K562 (cell line): ENCODE data around the gene UBE2V1. TPM values are rescaled to one million over a fixed set of nuclear protein-coding genes. Genes with fewer than 3 reads are reported as not detected.

Experiments used
- FOXO4 ChIP-seq: fragments of 450-650 bp; formaldehyde crosslinking; IDR thresholded peaks from 2 replicates; pipeline ENCODE4 v1.4.0; 2020; ENCODE audit warnings: mild to moderate bottlenecking, moderate library complexity
- GABPA ChIP-seq: fragments of 200-800 bp; sonication (Bioruptor generic); conservative IDR thresholded peaks from 2 replicates; pipeline ENCODE4 v1.6.1; 2016; ENCODE audit warnings: low read depth, missing genetic modification characterization, missing compliant biosample characterization
- KAT7 ChIP-seq: sonication (generic); formaldehyde crosslinking; IDR thresholded peaks from 2 replicates; pipeline ENCODE4 v1.8.0; 2022; ENCODE audit warnings: missing genetic modification reagents, mild to moderate bottlenecking, borderline replicate concordance
- MLLT1 ChIP-seq, 2 experiments: fragments of 450-650 bp; IDR thresholded peaks; 2 replicates each; pipeline ENCODE4 v1.6.1; 2016
- MYC ChIP-seq, 2 experiments: fragments of 250-450 bp in 1 of 2; sonication (Bioruptor Pico) in 1 of 2; IDR thresholded peaks; 2 replicates each; pipeline versions ENCODE4 v1.5.1 to v1.6.1; 2012 to 2021; ENCODE audit warnings: low read depth in 2 of 2, borderline replicate concordance in 1 of 2, improper control_type of control experiment in 1 of 2, low read length in 1 of 2, mild to moderate bottlenecking in 1 of 2, moderate library complexity in 1 of 2
- NCOA6 ChIP-seq: fragments of 450-650 bp; IDR thresholded peaks from 2 replicates; pipeline ENCODE4 v1.6.1; 2017; ENCODE audit warnings: mild to moderate bottlenecking
- NR2C1 ChIP-seq, 2 experiments: fragments of 450-650 bp; IDR thresholded peaks; 2 replicates each; pipeline ENCODE4 v1.6.1; 2017; ENCODE audit warnings: mild to moderate bottlenecking in 2 of 2, antibody characterized with exemption in 1 of 2, inconsistent platforms in 1 of 2, missing compliant biosample characterization in 1 of 2, missing genetic modification characterization in 1 of 2
- RBFOX2 ChIP-seq: fragments of 200-400 bp; formaldehyde crosslinking; IDR thresholded peaks from 2 replicates; pipeline ENCODE4 v1.6.1; 2017; ENCODE audit warnings: low read depth, mild to moderate bottlenecking, low read length, moderate library complexity
- SMARCA4 ChIP-seq: fragments of 450-650 bp; IDR thresholded peaks from 2 replicates; pipeline ENCODE4 v1.6.1; 2016
- SMARCE1 ChIP-seq: fragments of 450-650 bp; IDR thresholded peaks from 2 replicates; pipeline ENCODE4 v1.7.1; 2016; ENCODE audit warnings: mild to moderate bottlenecking
- ZNF197 ChIP-seq: fragments of 200-800 bp; sonication (Bioruptor generic); IDR thresholded peaks from 2 replicates; pipeline ENCODE4 v1.6.1; 2016; ENCODE audit warnings: low read depth, missing genetic modification characterization, missing compliant biosample characterization
- polyA plus RNA-seq, 8 experiments: library from polyadenylated mRNA; depleted of rRNA in 4 of 8; stranded (reverse) in 5 of 8; unstranded in 3 of 8; fragments of >200 nt; fragmentation: Nextera tagmentation in 2 of 8; fragmentation: Illumina TruSeq in 1 of 8; extraction: Ambion mirVana in 2 of 8; extraction: Trizol in 1 of 8; gene quantifications; 2 replicates each; pipeline versions ENCODE4 v1.2.1 to v1.2.3, GENCODE V29; 2011 to 2014; ENCODE audit warnings: inconsistent platforms in 1 of 8, missing spikeins in 1 of 8
- total RNA-seq, 7 experiments: library from RNA; depleted of rRNA in 6 of 7; stranded (reverse); fragments of >200 nt in 6 of 7; fragmentation: Illumina TruSeq in 2 of 7; extraction: Trizol in 2 of 7; gene quantifications; 2 replicates each; pipeline versions ENCODE4 v1.2.1 to v1.2.3, GENCODE V29; 2011 to 2021; ENCODE audit warnings: low replicate concordance in 1 of 7
- TF ChIP-seq, protein P1 (sequence below): IDR thresholded peaks from 3 replicates; pipeline ENCODE4 v1.6.1; 2011; ENCODE audit warnings: borderline replicate concordance, mild to moderate bottlenecking, moderate library complexity; ENCODE audit not compliant: insufficient read length; ENCODE audit errors: extremely low read depth

The UBE2V1 gene
- total and polyA plus RNA-seq, 9 of the 15 experiments (the other 6 are each of a cell fraction or from before 2014, with no cell fraction given), result 93.0 to 357 (median 119) TPM

DNA sequence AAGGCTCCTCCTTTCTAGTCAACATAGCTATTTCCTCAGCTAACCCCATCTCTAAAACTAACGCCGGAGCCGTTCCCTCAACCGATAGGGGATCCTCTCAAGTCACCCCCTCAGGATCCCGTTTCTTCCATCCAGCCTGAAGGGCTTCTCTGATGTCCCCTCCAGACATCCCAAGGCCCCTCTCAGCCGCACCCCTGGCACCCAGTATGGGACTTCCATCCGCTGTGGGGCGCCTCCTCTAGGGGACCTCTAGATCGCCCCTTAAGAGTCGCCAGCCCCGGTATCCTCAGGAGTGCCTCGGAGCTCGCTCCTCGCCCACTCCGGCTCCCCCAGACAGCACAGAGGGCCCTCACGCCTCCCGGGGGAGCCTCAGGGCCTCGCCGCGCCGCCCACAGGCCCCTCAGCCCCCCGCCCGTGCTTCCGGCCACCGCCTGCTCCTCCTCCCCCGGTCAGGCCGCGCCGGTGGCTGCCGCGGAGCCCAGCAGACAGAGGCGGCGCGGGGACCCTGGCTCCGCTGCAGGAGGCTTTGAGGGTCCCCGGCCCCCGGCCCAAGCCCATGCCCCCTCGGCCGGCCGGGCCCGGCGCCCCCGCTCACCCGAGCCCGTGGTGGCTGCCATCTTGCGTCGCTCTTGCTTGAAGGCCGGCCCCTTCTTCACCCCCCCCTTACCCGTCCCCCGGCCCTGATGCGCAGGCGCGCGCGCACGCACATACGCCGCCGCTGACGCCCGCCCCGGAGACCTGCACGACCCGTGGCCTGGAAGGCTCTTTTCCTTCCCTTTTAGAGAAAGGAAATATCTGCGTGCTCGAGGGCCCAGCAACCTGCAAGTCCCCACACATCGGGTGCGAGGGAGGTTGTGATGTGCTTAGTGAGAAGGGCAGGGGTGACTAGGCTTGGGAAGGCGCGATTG, at the start of gene UBE2V1 (continued):
- TF ChIP-seq FOXO4 (CRISPR knock-in tag), result no peak
- TF ChIP-seq KAT7 (CRISPR knock-in tag), result peak; percentile 95
- TF ChIP-seq, protein P1, sequence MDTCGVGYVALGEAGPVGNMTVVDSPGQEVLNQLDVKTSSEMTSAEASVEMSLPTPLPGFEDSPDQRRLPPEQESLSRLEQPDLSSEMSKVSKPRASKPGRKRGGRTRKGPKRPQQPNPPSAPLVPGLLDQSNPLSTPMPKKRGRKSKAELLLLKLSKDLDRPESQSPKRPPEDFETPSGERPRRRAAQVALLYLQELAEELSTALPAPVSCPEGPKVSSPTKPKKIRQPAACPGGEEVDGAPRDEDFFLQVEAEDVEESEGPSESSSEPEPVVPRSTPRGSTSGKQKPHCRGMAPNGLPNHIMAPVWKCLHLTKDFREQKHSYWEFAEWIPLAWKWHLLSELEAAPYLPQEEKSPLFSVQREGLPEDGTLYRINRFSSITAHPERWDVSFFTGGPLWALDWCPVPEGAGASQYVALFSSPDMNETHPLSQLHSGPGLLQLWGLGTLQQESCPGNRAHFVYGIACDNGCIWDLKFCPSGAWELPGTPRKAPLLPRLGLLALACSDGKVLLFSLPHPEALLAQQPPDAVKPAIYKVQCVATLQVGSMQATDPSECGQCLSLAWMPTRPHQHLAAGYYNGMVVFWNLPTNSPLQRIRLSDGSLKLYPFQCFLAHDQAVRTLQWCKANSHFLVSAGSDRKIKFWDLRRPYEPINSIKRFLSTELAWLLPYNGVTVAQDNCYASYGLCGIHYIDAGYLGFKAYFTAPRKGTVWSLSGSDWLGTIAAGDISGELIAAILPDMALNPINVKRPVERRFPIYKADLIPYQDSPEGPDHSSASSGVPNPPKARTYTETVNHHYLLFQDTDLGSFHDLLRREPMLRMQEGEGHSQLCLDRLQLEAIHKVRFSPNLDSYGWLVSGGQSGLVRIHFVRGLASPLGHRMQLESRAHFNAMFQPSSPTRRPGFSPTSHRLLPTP, result no peak
- TF ChIP-seq MLLT1 (IDR thresholded peaks at IDR 0.05), result no peak
- peak; percentile 47; the same call in 1 of the 2 replicates for TF ChIP-seq NCOA6
- 0 out of 2 replicates have a peak, but pooled peaks have one; percentile 28 for TF ChIP-seq NR2C1 (IDR thresholded peaks at IDR 0.05)
- TF ChIP-seq NR2C1 (tag; IDR thresholded peaks at IDR 0.05), result peak; percentile 60
- peak; percentile 32; the same call in 1 of the 2 replicates for TF ChIP-seq MYC (IDR thresholded peaks at IDR 0.05; ENCODE audit: low read depth, low read length)
- TF ChIP-seq MYC (CRISPR knock-in tag; IDR thresholded peaks at IDR 0.05; ENCODE audit: borderline replicate concordance, low read depth), result no peak
- TF ChIP-seq GABPA (tag), result peak; percentile 66
- peak; percentile 91 for TF ChIP-seq RBFOX2
- TF ChIP-seq SMARCE1, result peak; percentile 61
- peak; percentile 2; the same call in 1 of the 2 replicates for TF ChIP-seq ZNF197
- 0 out of 2 replicates have a peak, but pooled peaks have one; percentile 14 for TF ChIP-seq SMARCA4
